NCI-H345 treated with DMSO at 0.1 percent for 48 hours (cell line): ENCODE data around the gene ANKRD52.
A peak's percentile ranks its signal among the peaks of the same experiment; 100 is the strongest.
"Not testable (repeated sequence)": the region's sequence is repeated elsewhere in the genome, so short reads cannot be mapped to it uniquely, and the experiment has no call there.

Source experiments
- DNase-seq: peaks from one replicate; lab custom pipeline; 2025; ENCODE audit not compliant: unreplicated experiment; lab: John Stamatoyannopoulos, UW

The ANKRD52 gene

GRCh38 chr12:56258068-56258819 is at the start of gene ANKRD52:
ANKRD52 (minus strand) TSS chr12:56258384; CDS start chr12:56258269, 115 bp downstream.
- peak; percentile 71 for DNase-seq

- DNase-seq = no peak
Observed at GRCh38 chr12:56307221-56307965, 49.2 kb upstream of the ANKRD52 start.

- no peak for DNase-seq
Observed at GRCh38 chr12:56304872-56305590, 46.8 kb upstream of the ANKRD52 start.

- DNase-seq = no peak
Observed at GRCh38 chr12:56304276-56304675, 46.1 kb upstream of the ANKRD52 start.

GRCh38 chr12:56300644-56301464 is 42.7 kb upstream of the ANKRD52 start:
- no peak for DNase-seq

- peak; percentile 97 for DNase-seq
Observed at GRCh38 chr12:56299853-56300643, 41.9 kb upstream of the ANKRD52 start, which contains the start of gene CS. CS (minus strand) TSS chr12:56300330; CDS start chr12:56300201, 129 bp downstream.

GRCh38 chr12:56299308-56299852 is 41.2 kb upstream of the ANKRD52 start:
- DNase-seq = no peak

- DNase-seq = no peak
Observed at GRCh38 chr12:56298828-56299227, 40.6 kb upstream of the ANKRD52 start.

GRCh38 chr12:56297400-56297799 is 39.2 kb upstream of the ANKRD52 start:
- no peak for DNase-seq

GRCh38 chr12:56296295-56296694 is 38.1 kb upstream of the ANKRD52 start:
- DNase-seq = no peak

GRCh38 chr12:56293795-56294194 is 35.6 kb upstream of the ANKRD52 start:
- no peak for DNase-seq

GRCh38 chr12:56288705-56289387 is 30.7 kb upstream of the ANKRD52 start:
- DNase-seq = no peak

- DNase-seq = no peak
Observed at GRCh38 chr12:56286044-56286830, 28.1 kb upstream of the ANKRD52 start.

GRCh38 chr12:56284263-56284662 is 26.1 kb upstream of the ANKRD52 start:
- not testable (repeated sequence) for DNase-seq

- no peak for DNase-seq
Observed at GRCh38 chr12:56282579-56282978, 24.4 kb upstream of the ANKRD52 start.

- DNase-seq = no peak
Observed at GRCh38 chr12:56282030-56282429, 23.8 kb upstream of the ANKRD52 start.

- no peak for DNase-seq
Observed at GRCh38 chr12:56280849-56281248, 22.7 kb upstream of the ANKRD52 start.

- no peak for DNase-seq
Observed at GRCh38 chr12:56278905-56279304, 20.7 kb upstream of the ANKRD52 start.
